Skeletal muscle satellite cell (primary cell): ENCODE data around the gene BUD23.
A peak's percentile ranks its signal among the peaks of the same experiment; 100 is the strongest.

ENCODE experiments used
- H3K27me3 ChIP-seq: 2 replicates; pipeline ENCODE4 v1.7.0; 2013; ENCODE audit warnings: low read length; ENCODE audit not compliant: control insufficient read depth, insufficient read depth
- H3K36me3 ChIP-seq: 2 replicates; pipeline ENCODE4 v1.7.0; 2013; ENCODE audit warnings: mild to moderate bottlenecking, control low read depth, low read length; ENCODE audit not compliant: insufficient read depth
- H3K4me1 ChIP-seq: 2 replicates; pipeline ENCODE4 v1.7.0; 2013; ENCODE audit warnings: low read length; ENCODE audit not compliant: control insufficient read depth, insufficient read depth
- H3K4me2 ChIP-seq: 2 replicates; pipeline ENCODE4 v1.7.0; 2013; ENCODE audit warnings: mild to moderate bottlenecking, low read length
- H3K4me3 ChIP-seq: 2 replicates; pipeline ENCODE4 v1.7.0; 2013; ENCODE audit warnings: low read length
- H3K9ac ChIP-seq: 2 replicates; pipeline ENCODE4 v1.7.0; 2013; ENCODE audit warnings: mild to moderate bottlenecking, low read depth, low read length, moderate library complexity
- H3K9me3 ChIP-seq: replicated peaks from 2 replicates; pipeline ENCODE4 v1.7.0; 2013; ENCODE audit warnings: mild to moderate bottlenecking, control low read depth, low read length

BUD23 gene

DNA sequence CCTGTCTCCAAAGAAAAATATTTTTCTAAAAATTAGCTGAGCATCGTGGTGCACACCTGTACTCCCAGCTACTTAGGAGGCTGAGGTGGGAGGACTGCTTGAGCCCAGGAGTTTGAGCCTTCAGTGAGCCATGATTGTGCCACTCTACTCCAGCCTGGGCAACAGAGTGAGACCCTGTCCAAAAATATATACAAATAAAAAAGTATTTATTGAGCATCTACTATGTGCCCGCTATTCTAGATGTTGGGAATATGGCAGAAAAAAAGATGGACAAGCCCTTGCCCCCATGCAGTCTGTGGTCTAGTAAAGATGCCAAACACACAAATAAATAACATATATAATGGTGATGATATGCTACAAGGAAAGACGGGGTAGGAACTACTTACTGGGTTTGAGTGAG, 40.4 kb downstream of the BUD23 start:
- Histone ChIP-seq H3K27me3 (peaks cover 7% of the 10 kb centered on the region), H3K36me3 (no peaks in the 10 kb centered on the region), H3K4me3 (no peak overlapping the region), H3K4me2 (no peak overlapping the region), H3K9me3 (no peaks in the 10 kb centered on the region), H3K4me1 (peaks cover 15% of the 10 kb centered on the region), H3K9ac (no peak overlapping the region)

DNA sequence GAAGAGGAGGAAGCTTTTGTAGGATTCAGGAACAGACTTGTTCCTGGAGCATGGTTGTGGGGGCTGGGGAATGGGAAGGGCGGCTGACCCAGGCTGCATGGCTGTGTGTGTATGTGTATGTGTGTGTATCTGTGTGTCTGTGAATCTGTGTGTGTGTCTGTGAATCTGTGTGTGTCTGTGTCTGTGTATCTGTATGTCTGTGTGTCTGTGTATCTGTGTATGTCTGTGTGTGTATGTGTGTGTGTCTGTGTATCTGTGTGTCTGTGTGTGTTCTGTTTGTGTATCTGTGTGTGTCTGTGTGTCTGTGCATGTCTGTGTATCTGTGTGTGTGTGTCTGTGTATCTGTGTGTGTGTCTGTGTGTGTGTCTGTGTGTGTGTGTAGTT, 42.7 kb downstream of the BUD23 start:
- H3K4me1 ChIP-seq: peaks cover 10% of the 10 kb centered on the region
- no peaks in the 10 kb centered on the region for H3K36me3 ChIP-seq
- no peaks in the 10 kb centered on the region for H3K9me3 ChIP-seq
- H3K27me3 ChIP-seq: peaks cover 7% of the 10 kb centered on the region
- no peak overlapping the region for H3K4me3 ChIP-seq
- no peak overlapping the region for H3K4me2 ChIP-seq
- no peak overlapping the region for H3K9ac ChIP-seq

DNA sequence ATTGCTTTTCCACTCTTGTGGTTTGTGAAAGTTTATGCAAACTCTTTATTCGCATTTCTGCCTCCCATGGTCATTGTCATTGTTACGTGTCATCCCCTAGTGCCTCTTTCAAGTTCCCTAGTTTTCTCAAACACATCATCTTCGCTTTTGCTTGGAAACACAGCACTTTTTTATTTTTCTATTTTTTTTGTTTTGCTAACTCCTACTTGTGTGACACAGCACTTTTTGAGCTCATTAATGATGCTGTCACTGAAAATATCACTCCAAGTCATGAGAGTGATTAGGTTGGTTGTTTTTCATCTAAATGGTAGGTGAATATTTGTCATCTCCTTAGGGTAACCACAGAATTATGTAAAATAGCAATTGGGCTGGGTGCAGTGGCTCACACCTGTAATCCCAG, 44.6 kb downstream of the BUD23 start:
- no peaks in the 10 kb centered on the region for H3K4me1 ChIP-seq
- H3K4me2 ChIP-seq: no peak overlapping the region
- H3K36me3 ChIP-seq: no peaks in the 10 kb centered on the region
- H3K27me3 ChIP-seq: peaks cover 7% of the 10 kb centered on the region
- H3K9ac ChIP-seq: no peak overlapping the region
- no peak overlapping the region for H3K4me3 ChIP-seq
- no peaks in the 10 kb centered on the region for H3K9me3 ChIP-seq

DNA sequence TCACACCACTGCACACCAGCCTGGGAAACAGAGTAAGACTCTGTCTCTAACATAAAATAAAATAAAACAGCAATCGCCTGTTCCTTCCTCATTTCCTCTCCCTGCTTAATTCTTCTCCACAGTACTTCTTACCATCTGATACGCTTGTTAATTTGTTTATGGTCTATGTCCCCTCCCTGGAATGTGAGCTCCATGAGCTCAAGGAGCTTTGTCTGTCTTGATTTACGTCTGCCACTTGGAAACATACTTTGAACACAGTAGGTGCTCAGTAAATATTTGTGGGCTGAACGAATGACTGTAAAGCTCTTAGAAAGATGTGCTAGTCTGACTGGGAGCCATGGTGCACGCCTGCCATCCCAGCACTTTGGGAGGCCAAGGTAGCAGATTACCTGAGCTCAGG, 45.2 kb downstream of the BUD23 start:
- no peak overlapping the region for H3K4me2 ChIP-seq
- no peak overlapping the region for H3K4me3 ChIP-seq
- H3K27me3 ChIP-seq: peaks cover 7% of the 10 kb centered on the region
- H3K9ac ChIP-seq: no peak overlapping the region
- H3K36me3 ChIP-seq: no peaks in the 10 kb centered on the region
- no peaks in the 10 kb centered on the region for H3K4me1 ChIP-seq
- H3K9me3 ChIP-seq: no peaks in the 10 kb centered on the region

DNA sequence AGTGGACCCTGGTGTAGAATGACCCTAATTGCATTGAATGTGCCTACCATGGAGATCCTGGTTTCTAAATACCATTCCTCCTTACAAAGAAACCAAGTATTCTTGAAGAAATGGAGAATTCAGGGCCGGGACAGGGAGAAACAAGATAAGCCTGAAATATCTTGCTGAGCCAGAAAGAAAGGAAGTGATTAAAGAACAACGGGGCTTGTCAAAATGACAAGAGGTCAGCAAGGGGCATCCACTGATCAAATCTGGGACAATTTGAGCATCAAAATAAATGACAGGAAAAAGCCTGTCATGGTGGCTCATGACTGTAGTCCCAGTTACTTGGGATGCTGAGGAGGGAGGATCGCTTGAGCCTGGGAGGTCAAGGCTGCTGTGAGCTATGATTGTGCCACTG, 47.1 kb downstream of the BUD23 start:
- Histone ChIP-seq H3K4me1 (peaks cover 5% of the 10 kb centered on the region), H3K4me3 (no peak overlapping the region), H3K36me3 (no peaks in the 10 kb centered on the region), H3K9ac (no peak overlapping the region), H3K4me2 (no peak overlapping the region), H3K27me3 (peaks cover 7% of the 10 kb centered on the region), H3K9me3 (no peaks in the 10 kb centered on the region)

DNA sequence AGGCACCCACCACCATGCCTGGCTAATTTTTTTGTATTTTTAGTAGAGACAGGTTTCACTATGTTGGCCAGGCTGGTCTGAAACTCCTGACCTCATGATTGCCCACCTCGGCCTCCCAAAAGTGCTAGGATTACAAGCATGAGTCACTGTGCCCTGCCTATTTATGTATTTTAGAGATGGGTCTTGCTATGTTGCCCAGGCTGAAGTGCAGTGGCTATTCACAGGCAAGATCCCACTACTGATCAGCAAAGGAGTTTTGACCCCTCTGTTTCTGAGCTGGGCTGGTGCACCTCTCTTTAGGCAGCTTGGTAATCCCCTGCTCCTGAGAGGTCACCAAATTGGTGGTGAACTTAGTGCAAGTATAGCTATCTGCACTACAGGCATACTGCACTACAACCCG, 49.0 kb downstream of the BUD23 start:
- Histone ChIP-seq H3K36me3 (peaks cover 17% of the 10 kb centered on the region), H3K9ac (no peak overlapping the region), H3K4me2 (no peak overlapping the region), H3K4me1 (peaks cover 9% of the 10 kb centered on the region), H3K9me3 (no peaks in the 10 kb centered on the region), H3K27me3 (peaks cover 3% of the 10 kb centered on the region), H3K4me3 (no peak overlapping the region)

DNA sequence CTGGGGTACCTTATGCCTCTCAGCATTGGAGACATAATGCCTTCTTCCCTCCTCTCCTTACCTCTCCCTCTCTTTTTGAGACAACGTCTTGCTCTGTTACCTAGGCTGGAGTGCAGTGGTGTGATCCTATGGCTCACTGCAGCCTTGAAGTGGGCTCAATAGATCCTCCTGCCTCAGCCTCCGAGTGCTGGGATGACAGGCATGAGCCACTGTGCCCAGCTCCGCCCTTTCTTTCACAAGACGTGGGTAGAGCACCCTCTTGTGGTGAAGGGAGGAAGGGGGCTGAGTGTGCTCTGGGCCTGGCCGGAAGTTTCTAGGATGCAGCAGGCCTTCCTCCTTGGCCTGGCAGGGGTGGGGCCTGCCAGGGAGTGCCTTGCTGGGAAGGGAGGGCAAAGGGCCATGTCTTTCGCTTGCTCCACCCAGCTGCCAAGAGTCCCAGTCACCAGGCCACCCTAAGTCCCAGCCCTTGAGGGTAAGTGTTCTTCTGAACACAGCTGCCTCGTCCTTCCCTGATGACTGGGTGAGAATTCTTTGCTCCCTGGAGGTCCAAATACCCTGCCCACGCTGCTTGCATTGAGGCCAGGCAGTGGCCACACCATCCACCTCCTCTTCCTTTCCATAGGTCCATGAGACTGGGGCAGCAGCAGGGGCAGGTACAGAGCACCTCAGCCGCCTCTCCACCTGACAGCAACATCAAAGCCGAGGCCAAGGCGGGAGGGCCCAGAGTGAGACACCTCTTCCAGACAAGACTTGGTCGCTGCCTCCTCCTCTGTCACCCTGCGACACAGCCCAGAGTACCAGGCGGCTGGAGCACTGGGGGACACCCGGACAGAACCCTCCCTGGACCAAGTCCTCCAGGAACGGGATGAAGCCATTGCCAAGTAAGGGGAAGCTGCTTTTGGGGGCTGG, 51.5 kb downstream of the BUD23 start:
- Histone ChIP-seq H3K27me3 (no peaks in the 10 kb centered on the region), H3K36me3 (peaks cover 20% of the 10 kb centered on the region), H3K9me3 (no peaks in the 10 kb centered on the region), H3K4me2 (no peak overlapping the region), H3K9ac (peak overlapping the region; percentile 18), H3K4me1 (peaks cover 20% of the 10 kb centered on the region), H3K4me3 (no peak overlapping the region)

DNA sequence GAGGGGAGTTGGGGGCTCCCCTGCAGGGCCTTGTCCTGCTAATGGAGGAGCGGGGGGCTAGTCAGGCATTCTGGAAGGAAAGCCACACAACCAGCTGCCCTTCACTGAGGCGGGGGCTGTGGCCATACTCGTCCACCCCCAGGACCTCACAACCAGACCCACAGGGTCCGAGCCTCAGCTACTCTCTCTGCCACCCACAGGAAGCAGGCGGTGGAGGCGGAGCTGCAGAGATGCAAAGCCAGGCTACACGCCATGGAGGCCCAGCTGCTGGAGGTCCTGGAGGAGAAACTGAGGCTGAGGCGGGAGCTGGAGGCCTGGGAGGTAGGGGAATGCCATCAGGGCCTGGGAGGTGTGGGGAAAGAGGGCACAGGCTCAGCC, 52.1 kb downstream of the BUD23 start:
- Histone ChIP-seq H3K4me1 (peaks cover 20% of the 10 kb centered on the region), H3K4me2 (no peak overlapping the region), H3K9me3 (no peaks in the 10 kb centered on the region)

DNA sequence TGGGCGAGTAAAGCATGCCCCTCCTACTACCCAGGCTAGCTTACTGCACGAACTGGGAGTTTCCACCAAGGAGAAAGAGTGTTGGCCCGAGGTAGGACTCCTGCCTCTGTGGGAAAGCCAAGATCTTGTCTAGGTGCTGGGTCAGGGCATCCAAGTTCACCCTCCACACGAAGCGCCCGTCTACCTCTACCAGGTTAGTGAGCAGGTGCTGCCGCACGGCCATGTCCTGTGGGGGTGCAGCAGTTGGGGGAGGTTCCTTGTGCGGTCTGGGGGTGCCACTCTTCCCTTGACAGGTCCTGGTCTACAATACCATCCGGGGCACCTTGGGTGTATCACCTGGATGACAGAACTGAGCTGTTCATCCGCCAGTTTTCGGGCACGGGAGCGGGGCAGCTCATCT, 53.5 kb downstream of the BUD23 start:
- no peaks in the 10 kb centered on the region for H3K9me3 ChIP-seq
- H3K36me3 ChIP-seq: peaks cover 20% of the 10 kb centered on the region
- no peak overlapping the region for H3K9ac ChIP-seq
- H3K4me2 ChIP-seq: no peak overlapping the region
- peaks cover 20% of the 10 kb centered on the region for H3K4me1 ChIP-seq
- no peaks in the 10 kb centered on the region for H3K27me3 ChIP-seq
- H3K4me3 ChIP-seq: no peak overlapping the region

More for the DNA sequence above, 52.1 kb downstream of the BUD23 start:
- H3K27me3 ChIP-seq: no peaks in the 10 kb centered on the region
- H3K9ac ChIP-seq: no peak overlapping the region
- no peak overlapping the region for H3K4me3 ChIP-seq
- H3K36me3 ChIP-seq: peaks cover 20% of the 10 kb centered on the region

DNA sequence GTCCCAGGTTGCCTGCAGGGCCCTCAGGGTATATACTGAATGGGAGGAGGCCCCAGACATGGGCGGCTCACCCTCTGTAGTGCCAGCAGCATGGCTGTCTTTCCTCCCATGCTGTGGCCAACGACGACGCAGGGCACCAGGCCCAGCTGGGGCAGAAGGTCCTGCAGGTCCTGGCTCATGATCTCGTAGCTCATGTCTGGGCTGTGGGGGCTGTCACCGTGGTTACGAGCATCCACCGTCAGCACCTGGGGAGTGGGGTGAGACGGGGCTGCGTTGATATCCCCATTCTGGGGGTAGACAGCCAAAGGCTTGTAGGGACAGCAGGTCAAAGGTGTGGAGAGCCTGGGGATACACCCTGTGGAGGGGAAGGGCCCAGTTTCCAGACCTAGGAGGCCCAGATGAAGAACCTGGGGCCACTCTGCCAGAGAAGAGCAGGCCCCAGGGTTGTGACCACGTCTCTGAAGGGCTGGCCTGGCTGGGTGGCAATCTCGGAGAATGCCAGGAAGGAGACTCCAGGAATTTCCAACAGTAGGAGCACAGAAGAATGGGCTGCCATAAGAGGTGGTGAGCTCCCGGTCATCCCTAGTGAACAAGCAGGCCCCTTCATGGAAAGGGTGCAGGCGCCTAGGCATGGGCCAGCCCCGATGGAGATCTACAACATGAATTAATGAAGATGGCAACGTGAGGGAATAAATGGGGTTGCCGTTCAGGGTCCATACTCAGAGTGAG, 54.3 kb downstream of the BUD23 start:
- Histone ChIP-seq H3K27me3 (no peaks in the 10 kb centered on the region), H3K4me3 (peak overlapping the region; percentile 100), H3K36me3 (peaks cover 20% of the 10 kb centered on the region), H3K9me3 (no peaks in the 10 kb centered on the region), H3K4me1 (peaks cover 20% of the 10 kb centered on the region), H3K4me2 (peak overlapping the region; percentile 97), H3K9ac (peak overlapping the region; percentile 90)

DNA sequence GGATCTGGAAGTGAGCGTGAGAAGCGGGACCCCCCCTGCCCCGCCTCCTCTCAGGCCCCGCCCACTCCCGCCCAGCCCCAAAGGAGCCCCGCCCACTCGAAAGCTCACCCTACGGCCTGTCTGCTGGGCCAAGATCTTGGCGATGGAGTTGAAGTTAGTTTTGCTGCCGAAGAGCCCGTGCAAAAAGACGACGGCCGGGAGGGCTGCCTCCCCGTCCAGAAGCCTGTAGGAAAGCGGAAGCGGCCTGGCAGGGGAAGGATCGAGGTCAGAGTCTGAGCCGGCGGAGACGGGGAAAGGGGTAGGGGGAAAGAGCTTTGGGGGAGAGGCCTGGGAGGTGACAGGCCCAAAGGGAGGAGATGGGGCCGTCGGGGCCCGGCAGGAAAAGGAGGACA, 54.8 kb downstream of the BUD23 start:
- H3K4me2 ChIP-seq: peak overlapping the region; percentile 97
- H3K9me3 ChIP-seq: no peaks in the 10 kb centered on the region
- H3K27me3 ChIP-seq: no peaks in the 10 kb centered on the region
- peaks cover 20% of the 10 kb centered on the region for H3K4me1 ChIP-seq
- peaks cover 20% of the 10 kb centered on the region for H3K36me3 ChIP-seq
- peak overlapping the region; percentile 90 for H3K9ac ChIP-seq
- peak overlapping the region; percentile 100 for H3K4me3 ChIP-seq
